DOHH2 (cell line): ENCODE results near the gene NBEA.

Experiments
- H3F3A ChIP-seq: fragments of 200-600 bp; sonication (generic), shearing (Covaris generic); 2 replicates; pipeline ENCODE4 v1.6.0; 2016; ENCODE audit warnings: antibody characterized with exemption, mild to moderate bottlenecking; ENCODE audit not compliant: control insufficient read depth, insufficient read depth
- H3K27ac ChIP-seq: fragments of 200-600 bp; sonication (generic); 2 replicates; pipeline ENCODE4 v1.5.1; 2014; ENCODE audit warnings: low read depth, mild to moderate bottlenecking, low read length, moderate library complexity
- H3K27me3 ChIP-seq: fragments of 200-600 bp; sonication (generic); 2 replicates; pipeline ENCODE4 v1.6.1; 2014; ENCODE audit warnings: mild to moderate bottlenecking, low read length, mixed read lengths; ENCODE audit not compliant: control insufficient read depth
- H3K36me3 ChIP-seq: fragments of 200-600 bp; sonication (generic); 2 replicates; pipeline ENCODE4 v1.6.1; 2014; ENCODE audit warnings: mild to moderate bottlenecking, low read length, moderate library complexity, mixed read lengths; ENCODE audit not compliant: control insufficient read depth
- H3K4me1 ChIP-seq: fragments of 200-600 bp; sonication (generic); 2 replicates; pipeline ENCODE4 v1.6.1; 2014; ENCODE audit warnings: mild to moderate bottlenecking, low read length, mixed read lengths; ENCODE audit not compliant: control insufficient read depth
- H3K4me2 ChIP-seq: fragments of 200-600 bp; sonication (generic); 2 replicates; pipeline ENCODE4 v1.6.0; 2014; ENCODE audit warnings: mild to moderate bottlenecking, low read length, moderate library complexity
- H3K4me3 ChIP-seq: fragments of 200-600 bp; sonication (generic); 2 replicates; pipeline ENCODE4 v1.5.1; 2014; ENCODE audit warnings: mild to moderate bottlenecking, low read length, mixed read lengths
- H3K79me2 ChIP-seq: fragments of 200-600 bp; sonication (generic); 2 replicates; pipeline ENCODE4 v1.6.1; 2014; ENCODE audit warnings: mild to moderate bottlenecking, low read length, mixed read lengths; ENCODE audit not compliant: control insufficient read depth
- H3K9me2 ChIP-seq: fragments of 200-600 bp; sonication (generic); replicated peaks from 2 replicates; pipeline ENCODE4 v1.6.1; 2014; ENCODE audit warnings: mild to moderate bottlenecking, low read length, mixed read lengths; ENCODE audit not compliant: control insufficient read depth
- H3K9me3 ChIP-seq: fragments of 200-600 bp; sonication (generic); 2 replicates; pipeline ENCODE4 v1.6.1; 2014; ENCODE audit warnings: antibody characterized with exemption, low read length, mixed read lengths; ENCODE audit not compliant: control insufficient read depth, insufficient read depth
- H4K20me1 ChIP-seq: fragments of 200-600 bp; sonication (generic); 2 replicates; pipeline ENCODE4 v1.6.0; 2014; ENCODE audit warnings: low read depth, mild to moderate bottlenecking, antibody characterized with exemption, low read length, moderate library complexity; ENCODE audit not compliant: control insufficient read depth, insufficient read depth
- EZH2phosphoT487 ChIP-seq: fragments of 200-600 bp; sonication (generic); IDR thresholded peaks from 2 replicates; pipeline ENCODE4 v1.6.1; 2017; ENCODE audit warnings: borderline replicate concordance, mild to moderate bottlenecking, antibody characterized with exemption, low read length, moderate library complexity, mixed read lengths
- TF ChIP-seq, protein P1 (sequence below): fragments of 200-600 bp; sonication (generic); IDR thresholded peaks from one replicate; pipeline ENCODE4 v1.5.1; 2014; ENCODE audit warnings: antibody characterized with exemption, mild to moderate bottlenecking, low read depth, low read length; ENCODE audit not compliant: poor library complexity, severe bottlenecking

NBEA gene

DNA sequence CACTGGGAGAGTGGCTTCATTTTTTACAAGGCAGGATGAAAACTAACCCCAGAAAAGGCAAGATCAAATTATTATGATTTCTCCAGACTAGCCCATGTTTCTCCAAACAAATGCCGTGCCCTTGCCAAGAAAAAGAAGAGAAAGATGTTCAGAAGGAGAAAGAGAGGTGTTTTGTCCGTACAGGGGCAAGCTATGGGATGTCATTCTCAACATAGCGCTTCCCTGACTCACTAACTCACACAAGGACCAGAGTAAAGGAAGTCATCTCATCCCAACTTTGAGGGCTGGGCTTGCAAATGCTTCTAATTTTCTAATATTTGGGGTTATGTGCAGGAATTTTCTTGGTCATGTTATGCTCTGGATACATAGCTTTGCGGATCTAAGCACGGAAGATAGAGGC, 758.6 kb downstream of the NBEA start:
- Histone ChIP-seq H3K27me3 (no peaks in the 10 kb centered on the region), H3K27ac (no peak overlapping the region), H3F3A (no peaks in the 10 kb centered on the region), H3K36me3 (no peaks in the 10 kb centered on the region), H3K79me2 (no peaks in the 10 kb centered on the region), H3K9me2 (no peaks in the 10 kb centered on the region), H3K4me2 (no peak overlapping the region), H3K4me1 (no peaks in the 10 kb centered on the region), H3K9me3 (no peaks in the 10 kb centered on the region), H3K4me3 (no peak overlapping the region), H4K20me1 (no peaks in the 10 kb centered on the region)
- no peak for TF ChIP-seq EZH2phosphoT487
- TF ChIP-seq, protein P1, sequence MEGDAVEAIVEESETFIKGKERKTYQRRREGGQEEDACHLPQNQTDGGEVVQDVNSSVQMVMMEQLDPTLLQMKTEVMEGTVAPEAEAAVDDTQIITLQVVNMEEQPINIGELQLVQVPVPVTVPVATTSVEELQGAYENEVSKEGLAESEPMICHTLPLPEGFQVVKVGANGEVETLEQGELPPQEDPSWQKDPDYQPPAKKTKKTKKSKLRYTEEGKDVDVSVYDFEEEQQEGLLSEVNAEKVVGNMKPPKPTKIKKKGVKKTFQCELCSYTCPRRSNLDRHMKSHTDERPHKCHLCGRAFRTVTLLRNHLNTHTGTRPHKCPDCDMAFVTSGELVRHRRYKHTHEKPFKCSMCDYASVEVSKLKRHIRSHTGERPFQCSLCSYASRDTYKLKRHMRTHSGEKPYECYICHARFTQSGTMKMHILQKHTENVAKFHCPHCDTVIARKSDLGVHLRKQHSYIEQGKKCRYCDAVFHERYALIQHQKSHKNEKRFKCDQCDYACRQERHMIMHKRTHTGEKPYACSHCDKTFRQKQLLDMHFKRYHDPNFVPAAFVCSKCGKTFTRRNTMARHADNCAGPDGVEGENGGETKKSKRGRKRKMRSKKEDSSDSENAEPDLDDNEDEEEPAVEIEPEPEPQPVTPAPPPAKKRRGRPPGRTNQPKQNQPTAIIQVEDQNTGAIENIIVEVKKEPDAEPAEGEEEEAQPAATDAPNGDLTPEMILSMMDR: no peak

DNA sequence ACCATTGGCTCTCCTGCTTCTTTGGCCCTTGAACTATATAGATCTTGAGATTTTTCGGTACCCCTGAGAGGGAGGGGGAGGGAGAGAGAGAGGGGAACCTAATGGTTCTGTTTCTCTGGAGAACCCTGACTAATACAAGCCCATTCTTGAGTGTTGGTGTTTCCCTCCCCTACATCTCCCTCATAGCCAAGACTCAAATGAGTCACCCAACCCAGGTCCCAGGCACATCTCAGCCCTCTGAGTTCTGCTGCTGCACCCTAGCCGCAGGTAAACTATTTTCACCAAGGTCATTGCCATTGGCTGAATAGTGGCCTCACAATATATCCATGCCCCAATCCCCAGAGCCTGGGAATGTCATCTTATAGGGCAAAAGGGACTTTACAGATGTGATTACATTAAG, 760.2 kb downstream of the NBEA start:
- H3K4me1 ChIP-seq: no peaks in the 10 kb centered on the region
- H3K27ac ChIP-seq: no peak overlapping the region
- H3K27me3 ChIP-seq: no peaks in the 10 kb centered on the region
- H3F3A ChIP-seq: no peaks in the 10 kb centered on the region
- no peaks in the 10 kb centered on the region for H4K20me1 ChIP-seq
- no peaks in the 10 kb centered on the region for H3K9me3 ChIP-seq
- no peaks in the 10 kb centered on the region for H3K79me2 ChIP-seq
- TF ChIP-seq, protein P1: no peak
- TF ChIP-seq EZH2phosphoT487: no peak
- no peaks in the 10 kb centered on the region for H3K9me2 ChIP-seq
- H3K4me2 ChIP-seq: no peak overlapping the region
- no peaks in the 10 kb centered on the region for H3K36me3 ChIP-seq
- no peak overlapping the region for H3K4me3 ChIP-seq

DNA sequence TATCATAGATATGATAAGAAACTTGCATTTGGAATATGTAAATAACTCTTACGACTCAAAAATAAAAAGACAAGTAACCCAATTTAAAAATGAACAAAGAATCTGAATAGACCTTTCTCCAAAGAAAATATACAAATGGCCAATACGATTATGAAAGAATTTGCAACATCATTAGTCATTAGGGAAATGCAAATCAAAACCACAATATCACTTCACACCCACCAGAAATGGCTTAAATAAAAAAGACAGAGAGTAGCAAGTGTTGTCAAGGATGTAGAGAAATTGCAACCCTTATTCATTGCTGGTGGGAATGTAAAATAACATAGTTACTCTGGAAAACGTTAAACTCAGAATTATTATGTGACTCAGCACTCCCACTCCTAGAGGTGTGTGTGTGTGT, 761.0 kb downstream of the NBEA start:
- H3K9me3 ChIP-seq: no peaks in the 10 kb centered on the region
- TF ChIP-seq, protein P1: no peak
- TF ChIP-seq EZH2phosphoT487: no peak
- no peaks in the 10 kb centered on the region for H3K36me3 ChIP-seq
- H3K27ac ChIP-seq: no peak overlapping the region
- no peaks in the 10 kb centered on the region for H3K79me2 ChIP-seq
- no peaks in the 10 kb centered on the region for H4K20me1 ChIP-seq
- no peak overlapping the region for H3K4me2 ChIP-seq
- H3K9me2 ChIP-seq: no peaks in the 10 kb centered on the region
- no peaks in the 10 kb centered on the region for H3F3A ChIP-seq
- H3K4me1 ChIP-seq: no peaks in the 10 kb centered on the region
- H3K4me3 ChIP-seq: no peak overlapping the region
- H3K27me3 ChIP-seq: no peaks in the 10 kb centered on the region

DNA sequence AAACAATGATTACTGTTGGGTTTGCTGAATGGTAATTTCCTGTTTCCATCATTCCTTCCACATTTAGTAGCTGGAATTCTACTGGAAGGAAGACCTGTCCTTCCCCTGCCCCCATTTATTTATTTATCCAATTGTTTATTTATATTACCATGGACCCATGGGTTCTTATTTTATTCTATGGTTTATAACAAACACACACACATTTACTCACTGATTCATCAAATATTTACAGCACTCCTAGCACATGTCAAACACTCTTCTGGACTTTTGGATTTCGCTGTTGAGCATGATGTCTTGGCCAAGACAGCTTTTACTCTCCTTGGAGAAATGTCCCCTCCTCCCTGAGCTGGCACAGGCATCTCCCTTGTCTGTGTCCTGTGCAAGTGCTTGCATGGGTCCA, 762.3 kb downstream of the NBEA start:
- no peaks in the 10 kb centered on the region for H3K36me3 ChIP-seq

More for the DNA sequence above, 762.3 kb downstream of the NBEA start:
- Histone ChIP-seq H3K4me1 (no peaks in the 10 kb centered on the region), H4K20me1 (no peaks in the 10 kb centered on the region), H3F3A (no peaks in the 10 kb centered on the region), H3K4me3 (no peak overlapping the region), H3K4me2 (no peak overlapping the region), H3K27ac (no peak overlapping the region), H3K9me2 (no peaks in the 10 kb centered on the region), H3K27me3 (no peaks in the 10 kb centered on the region), H3K79me2 (no peaks in the 10 kb centered on the region), H3K9me3 (no peaks in the 10 kb centered on the region)
- no peak for TF ChIP-seq EZH2phosphoT487
- TF ChIP-seq, protein P1: no peak
